ENCODE data around the gene FANCE. TPM values are rescaled to one million over a fixed set of nuclear protein-coding genes. Genes with fewer than 3 reads are reported as not detected.

FANCE gene
- total and polyA plus RNA-seq, 5 donors from 2014 or later, result 4.8 to 6.6 (median 5.4) TPM

GRCh38 chr6:35483490-35483889 is 31.4 kb downstream of the FANCE start:
- H3K27ac Mint-ChIP-seq, result no peak overlapping the region
- Histone ChIP-seq H3K9me3 (ENCODE audit: control insufficient read depth in 2 of 2, low read length in 2 of 2) (no peaks in the 10 kb centered on the region), H3K27ac (ENCODE audit: insufficient read depth, low read length, poor library complexity, severe bottlenecking) (no peak overlapping the region), H3K4me3 (ENCODE audit: low read depth, low read length) (no peak overlapping the region), H3K27me3 (ENCODE audit: control insufficient read depth, insufficient read depth, low read length) (no peaks in the 10 kb centered on the region), H3K4me1 (ENCODE audit: control insufficient read depth, insufficient read depth, low read length, poor library complexity, severe bottlenecking) (no peaks in the 10 kb centered on the region), H3K36me3 (ENCODE audit: control insufficient read depth, insufficient read depth, low read length) (no peaks in the 10 kb centered on the region)
- H3K36me3 Mint-ChIP-seq, result no peaks in the 10 kb centered on the region
- DNase-seq, result no peak
- no peaks in the 10 kb centered on the region for H3K9me3 Mint-ChIP-seq
- H3K27me3 Mint-ChIP-seq, result peaks cover 12% of the 10 kb centered on the region
- no peak overlapping the region for H3K4me3 Mint-ChIP-seq
- no peak for ATAC-seq (ENCODE audit: low read depth in 2 of 2)
- H3K4me1 Mint-ChIP-seq, result peaks cover 0 to 2% (median 0%) of the 10 kb centered on the region in 4 donors

DNA sequence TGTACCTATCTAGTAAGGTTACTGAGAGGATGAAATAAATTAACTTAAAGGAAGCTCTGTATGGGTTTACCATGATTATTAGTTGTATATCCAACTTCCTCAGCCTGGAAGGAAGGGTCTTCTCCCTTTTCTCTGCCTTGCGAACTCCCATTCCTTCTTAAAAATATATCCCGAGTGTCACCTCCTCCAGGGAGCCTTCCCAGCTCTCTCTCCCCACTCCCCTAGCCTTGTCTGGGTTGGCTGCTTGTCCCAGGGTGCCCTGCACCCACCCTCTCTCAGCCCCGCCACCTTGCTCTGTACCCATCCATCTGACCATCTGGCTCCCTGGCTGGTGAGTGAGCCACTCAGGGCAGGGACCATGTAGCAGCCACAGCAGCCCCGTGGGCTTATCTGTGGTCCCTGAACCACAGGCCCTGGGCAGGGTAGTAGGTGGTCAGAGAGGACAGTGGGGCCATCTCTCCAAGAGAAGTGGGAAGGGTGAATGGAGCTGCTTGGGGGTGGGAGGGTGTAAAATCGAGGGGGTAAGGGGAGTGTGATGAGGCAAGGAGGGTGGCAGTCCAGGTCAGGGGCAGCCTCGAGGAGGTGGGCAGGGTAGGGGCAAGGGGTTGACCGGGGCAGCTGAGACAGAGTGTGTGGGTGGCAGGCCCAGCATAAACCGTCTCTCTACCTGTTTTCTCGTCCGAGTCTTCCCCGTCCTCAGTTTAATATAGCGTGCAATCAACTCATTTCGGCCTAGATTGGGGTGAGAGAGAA is 31.9 kb downstream of the FANCE start:
- Mint-ChIP-seq H3K4me3 (no peak overlapping the region), H3K27me3 (peaks cover 12% of the 10 kb centered on the region), H3K4me1 (peaks cover 0 to 2% (median 0%) of the 10 kb centered on the region in 4 donors), H3K27ac (no peak overlapping the region), H3K9me3 (no peaks in the 10 kb centered on the region), H3K36me3 (no peaks in the 10 kb centered on the region)
- Histone ChIP-seq H3K9me3 (ENCODE audit: control insufficient read depth in 2 of 2, low read length in 2 of 2) (no peaks in the 10 kb centered on the region), H3K27me3 (ENCODE audit: control insufficient read depth, insufficient read depth, low read length) (no peaks in the 10 kb centered on the region), H3K4me3 (ENCODE audit: low read depth, low read length) (no peak overlapping the region), H3K36me3 (ENCODE audit: control insufficient read depth, insufficient read depth, low read length) (no peaks in the 10 kb centered on the region), H3K4me1 (ENCODE audit: control insufficient read depth, insufficient read depth, low read length, poor library complexity, severe bottlenecking) (no peaks in the 10 kb centered on the region), H3K27ac (ENCODE audit: insufficient read depth, low read length, poor library complexity, severe bottlenecking) (no peak overlapping the region)
- ATAC-seq (ENCODE audit: low read depth in 2 of 2), result no peak
- no peak for DNase-seq

DNA sequence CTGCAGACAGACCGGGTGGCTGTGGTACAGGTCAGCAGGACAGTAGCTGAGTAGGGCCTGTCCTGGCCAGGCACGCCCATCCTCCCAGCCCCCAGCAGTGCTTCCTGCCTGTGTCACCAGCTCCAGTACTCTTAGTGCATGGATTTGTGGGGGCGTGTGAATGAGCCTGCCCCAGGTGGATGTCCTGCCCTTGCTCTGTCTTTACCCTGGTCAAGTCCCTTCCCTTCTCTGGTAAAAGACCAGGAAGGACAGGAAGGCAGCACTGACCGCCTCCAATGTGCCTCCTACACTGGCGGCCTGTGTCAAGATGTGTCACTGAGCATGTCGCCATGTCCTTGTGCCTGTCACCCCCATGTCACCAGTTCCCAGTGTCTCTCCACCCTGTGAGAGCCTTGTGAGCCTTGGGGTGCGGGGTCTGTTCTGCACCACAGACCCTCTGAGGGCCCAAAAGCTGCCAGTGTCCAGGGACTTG is 32.8 kb downstream of the FANCE start:
- Mint-ChIP-seq H3K27ac (no peak overlapping the region), H3K4me1 (peaks cover 0 to 2% (median 0%) of the 10 kb centered on the region in 4 donors), H3K9me3 (no peaks in the 10 kb centered on the region), H3K27me3 (peaks cover 12% of the 10 kb centered on the region), H3K4me3 (no peak overlapping the region), H3K36me3 (no peaks in the 10 kb centered on the region)
- Histone ChIP-seq H3K4me1 (ENCODE audit: control insufficient read depth, insufficient read depth, low read length, poor library complexity, severe bottlenecking) (no peaks in the 10 kb centered on the region), H3K4me3 (ENCODE audit: low read depth, low read length) (no peak overlapping the region), H3K36me3 (ENCODE audit: control insufficient read depth, insufficient read depth, low read length) (no peaks in the 10 kb centered on the region), H3K27me3 (ENCODE audit: control insufficient read depth, insufficient read depth, low read length) (no peaks in the 10 kb centered on the region), H3K9me3 (ENCODE audit: control insufficient read depth in 2 of 2, low read length in 2 of 2) (no peaks in the 10 kb centered on the region), H3K27ac (ENCODE audit: insufficient read depth, low read length, poor library complexity, severe bottlenecking) (no peak overlapping the region)
- DNase-seq, result no peak
- no peak for ATAC-seq (ENCODE audit: low read depth in 2 of 2)

DNA sequence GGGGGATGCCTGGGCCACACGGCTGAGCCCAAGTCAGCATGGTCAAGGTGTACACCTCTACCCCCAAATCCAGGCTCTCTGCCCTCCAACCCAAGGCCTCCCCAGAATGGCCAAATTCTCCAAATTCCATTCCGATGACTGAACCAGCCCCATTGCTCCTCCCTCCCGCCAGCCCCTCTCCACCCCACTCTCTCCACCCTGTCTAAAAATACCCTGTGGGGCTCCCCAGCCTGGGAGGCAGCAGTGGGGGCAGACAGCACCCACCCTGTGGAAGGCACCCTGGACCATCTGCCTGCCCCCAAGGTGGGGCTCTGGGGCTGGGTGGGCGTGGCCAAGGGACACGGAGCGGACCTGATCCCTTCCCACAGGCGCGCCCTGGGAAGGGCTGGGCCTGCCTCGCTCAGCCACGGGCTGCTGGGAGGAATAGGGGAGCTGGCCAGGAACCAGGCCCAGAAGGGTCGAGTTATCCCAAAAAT is 33.3 kb downstream of the FANCE start:
- no peaks in the 10 kb centered on the region for H3K9me3 ChIP-seq (ENCODE audit: control insufficient read depth in 2 of 2, low read length in 2 of 2)

GRCh38 chr6:35486005-35486925 is 34.1 kb downstream of the FANCE start:
- Mint-ChIP-seq H3K36me3 (no peaks in the 10 kb centered on the region), H3K27ac (no peak overlapping the region), H3K4me1 (peaks cover 0 to 3% (median 0%) of the 10 kb centered on the region in 4 donors), H3K27me3 (peaks cover 12% of the 10 kb centered on the region), H3K4me3 (no peak overlapping the region), H3K9me3 (no peaks in the 10 kb centered on the region)
- H3K4me1 ChIP-seq (ENCODE audit: control insufficient read depth, insufficient read depth, low read length, poor library complexity, severe bottlenecking), result no peaks in the 10 kb centered on the region
- no peak overlapping the region for H3K27ac ChIP-seq (ENCODE audit: insufficient read depth, low read length, poor library complexity, severe bottlenecking)
- no peak for DNase-seq
- no peaks in the 10 kb centered on the region for H3K9me3 ChIP-seq (ENCODE audit: control insufficient read depth in 2 of 2, low read length in 2 of 2)
- H3K27me3 ChIP-seq (ENCODE audit: control insufficient read depth, insufficient read depth, low read length), result no peaks in the 10 kb centered on the region
- no peak overlapping the region for H3K4me3 ChIP-seq (ENCODE audit: low read depth, low read length)
- no peak for ATAC-seq (ENCODE audit: low read depth in 2 of 2)
- H3K36me3 ChIP-seq (ENCODE audit: control insufficient read depth, insufficient read depth, low read length), result no peaks in the 10 kb centered on the region

More for the DNA sequence above, 33.3 kb downstream of the FANCE start:
- Histone ChIP-seq H3K36me3 (ENCODE audit: control insufficient read depth, insufficient read depth, low read length) (no peaks in the 10 kb centered on the region), H3K27ac (ENCODE audit: insufficient read depth, low read length, poor library complexity, severe bottlenecking) (no peak overlapping the region), H3K27me3 (ENCODE audit: control insufficient read depth, insufficient read depth, low read length) (no peaks in the 10 kb centered on the region), H3K4me3 (ENCODE audit: low read depth, low read length) (no peak overlapping the region), H3K4me1 (ENCODE audit: control insufficient read depth, insufficient read depth, low read length, poor library complexity, severe bottlenecking) (no peaks in the 10 kb centered on the region)
- H3K27me3 Mint-ChIP-seq, result peaks cover 12% of the 10 kb centered on the region
- H3K4me3 Mint-ChIP-seq, result no peak overlapping the region
- no peak overlapping the region for H3K27ac Mint-ChIP-seq
- ATAC-seq (ENCODE audit: low read depth in 2 of 2) (no peak), DNase-seq (no peak)
- H3K4me1 Mint-ChIP-seq, result peaks cover 0 to 2% (median 0%) of the 10 kb centered on the region in 4 donors
- no peaks in the 10 kb centered on the region for H3K9me3 Mint-ChIP-seq
- no peaks in the 10 kb centered on the region for H3K36me3 Mint-ChIP-seq

GRCh38 chr6:35487658-35488516 is 35.7 kb downstream of the FANCE start:
- no peaks in the 10 kb centered on the region for H3K9me3 ChIP-seq (ENCODE audit: control insufficient read depth in 2 of 2, low read length in 2 of 2)
- no peaks in the 10 kb centered on the region for H3K27me3 ChIP-seq (ENCODE audit: control insufficient read depth, insufficient read depth, low read length)
- no peak overlapping the region for H3K4me3 ChIP-seq (ENCODE audit: low read depth, low read length)
- H3K27me3 Mint-ChIP-seq, result peaks cover 4% of the 10 kb centered on the region
- H3K4me1 ChIP-seq (ENCODE audit: control insufficient read depth, insufficient read depth, low read length, poor library complexity, severe bottlenecking), result no peaks in the 10 kb centered on the region
- H3K27ac ChIP-seq (ENCODE audit: insufficient read depth, low read length, poor library complexity, severe bottlenecking), result no peak overlapping the region
- H3K4me3 Mint-ChIP-seq, result no peak overlapping the region
- no peaks in the 10 kb centered on the region for H3K36me3 Mint-ChIP-seq
- peaks cover 0 to 3% (median 0%) of the 10 kb centered on the region in 4 donors for H3K4me1 Mint-ChIP-seq
- H3K36me3 ChIP-seq (ENCODE audit: control insufficient read depth, insufficient read depth, low read length), result no peaks in the 10 kb centered on the region
- ATAC-seq (ENCODE audit: low read depth in 2 of 2) (no peak), DNase-seq (no peak)
- peak overlapping the region in 1 of 3 donors; percentile 12 for H3K27ac Mint-ChIP-seq
- no peaks in the 10 kb centered on the region for H3K9me3 Mint-ChIP-seq

DNA sequence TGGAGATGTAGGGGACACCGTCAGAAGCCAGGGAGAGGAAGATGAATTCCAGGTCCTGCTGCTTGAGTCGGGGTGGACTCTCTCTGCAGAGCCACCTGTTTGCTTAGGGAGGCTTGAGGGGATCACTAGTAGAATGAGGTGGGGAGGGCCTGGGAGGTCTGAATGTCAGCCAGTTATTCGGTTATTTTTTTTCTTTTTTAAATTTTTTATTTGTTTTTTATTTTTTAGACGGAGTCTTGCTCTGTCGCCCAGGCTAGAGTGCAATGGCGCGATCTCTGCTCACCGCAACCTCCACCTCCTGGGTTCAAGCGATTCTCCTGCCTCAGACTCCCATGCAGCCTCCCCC is 36.4 kb downstream of the FANCE start:
- no peak overlapping the region for H3K27ac ChIP-seq (ENCODE audit: insufficient read depth, low read length, poor library complexity, severe bottlenecking)
- Mint-ChIP-seq H3K4me1 (peaks cover 0 to 8% (median 0%) of the 10 kb centered on the region in 4 donors), H3K27ac (no peak overlapping the region), H3K27me3 (peaks cover 1% of the 10 kb centered on the region), H3K4me3 (no peak overlapping the region), H3K9me3 (no peaks in the 10 kb centered on the region), H3K36me3 (no peaks in the 10 kb centered on the region)
- no peaks in the 10 kb centered on the region for H3K9me3 ChIP-seq (ENCODE audit: control insufficient read depth in 2 of 2, low read length in 2 of 2)
- no peaks in the 10 kb centered on the region for H3K4me1 ChIP-seq (ENCODE audit: control insufficient read depth, insufficient read depth, low read length, poor library complexity, severe bottlenecking)
- no peak overlapping the region for H3K4me3 ChIP-seq (ENCODE audit: low read depth, low read length)
- no peak for DNase-seq
- no peak for ATAC-seq (ENCODE audit: low read depth in 2 of 2)
- no peaks in the 10 kb centered on the region for H3K36me3 ChIP-seq (ENCODE audit: control insufficient read depth, insufficient read depth, low read length)
- H3K27me3 ChIP-seq (ENCODE audit: control insufficient read depth, insufficient read depth, low read length), result peaks cover 2% of the 10 kb centered on the region
